HG03565 (cell line): ENCODE measurements around the gene B9D2.
A peak's percentile ranks its signal among the peaks of the same experiment; 100 is the strongest.

Source experiments
- ATAC-seq: cut with Tn5 transposase; IDR thresholded peaks from one replicate; pipeline ENCODE4 v1.9.1; 2021; ENCODE audit warnings: mild to moderate bottlenecking, moderate library complexity; ENCODE audit not compliant: unreplicated experiment

B9D2 gene

DNA sequence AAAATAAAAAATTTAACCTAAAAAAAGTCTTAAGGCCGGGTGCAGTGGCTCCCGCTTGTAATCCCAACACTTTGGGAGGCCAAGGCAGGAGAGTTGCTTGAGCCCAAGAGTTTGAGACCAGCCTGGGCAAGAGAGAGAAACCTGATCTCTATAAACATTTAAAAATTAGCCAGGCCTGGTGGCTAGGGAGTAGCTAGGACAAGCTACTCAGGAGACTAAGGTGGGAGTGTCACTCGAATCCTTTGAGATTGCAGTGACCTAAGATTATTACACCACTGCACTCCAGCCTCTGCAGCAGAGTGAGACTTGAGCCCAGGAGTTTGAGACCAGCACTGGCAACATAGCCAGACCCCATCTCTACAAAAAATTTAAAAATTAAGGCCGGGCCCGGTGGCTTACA lies 52.9 kb downstream of the B9D2 start:
- no peak for ATAC-seq

DNA sequence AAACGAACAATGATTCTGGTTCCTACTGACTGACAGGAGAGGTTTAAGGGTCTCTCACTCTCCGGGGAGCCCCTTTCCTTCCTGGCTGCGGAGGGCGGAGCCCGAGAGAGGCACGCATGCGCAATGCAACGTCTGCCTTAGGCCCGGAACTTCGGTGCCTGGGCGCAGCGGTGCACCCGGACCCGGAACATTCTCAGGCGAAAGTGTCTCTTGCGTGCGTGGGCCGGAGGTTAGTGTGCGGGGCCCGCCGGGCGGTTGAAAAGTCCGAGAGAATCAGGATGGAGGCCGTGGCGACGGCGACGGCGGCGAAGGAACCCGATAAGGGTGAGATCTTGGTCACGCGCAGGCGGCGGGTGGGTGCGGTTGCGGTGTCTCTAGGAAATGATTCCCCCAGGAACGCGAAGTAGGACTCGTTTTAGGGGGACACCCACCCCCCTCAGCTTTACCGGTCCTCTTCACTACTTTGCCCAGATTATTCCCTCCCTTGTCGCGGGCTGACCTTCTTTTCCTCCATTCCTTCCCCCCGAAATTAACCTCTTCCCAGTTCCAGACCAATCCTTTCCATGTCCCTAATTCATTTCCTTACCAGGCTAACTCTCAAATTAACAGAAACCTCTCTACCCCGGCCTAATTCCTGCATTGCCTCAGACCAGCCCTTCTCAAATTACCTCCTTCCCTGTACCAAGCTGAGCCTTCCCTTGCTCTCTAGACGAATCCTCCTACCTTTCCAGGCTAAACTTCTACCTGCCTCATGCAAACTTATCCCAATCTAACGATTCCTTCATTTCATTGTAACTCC lies 53.7 kb downstream of the B9D2 start, which contains the start of gene CCDC97:
CCDC97 (plus strand) TSS at position 140 of the 799 bp plus-strand sequence; CDS start at position 279, 139 bp downstream.
- peak; percentile 81 for ATAC-seq

DNA sequence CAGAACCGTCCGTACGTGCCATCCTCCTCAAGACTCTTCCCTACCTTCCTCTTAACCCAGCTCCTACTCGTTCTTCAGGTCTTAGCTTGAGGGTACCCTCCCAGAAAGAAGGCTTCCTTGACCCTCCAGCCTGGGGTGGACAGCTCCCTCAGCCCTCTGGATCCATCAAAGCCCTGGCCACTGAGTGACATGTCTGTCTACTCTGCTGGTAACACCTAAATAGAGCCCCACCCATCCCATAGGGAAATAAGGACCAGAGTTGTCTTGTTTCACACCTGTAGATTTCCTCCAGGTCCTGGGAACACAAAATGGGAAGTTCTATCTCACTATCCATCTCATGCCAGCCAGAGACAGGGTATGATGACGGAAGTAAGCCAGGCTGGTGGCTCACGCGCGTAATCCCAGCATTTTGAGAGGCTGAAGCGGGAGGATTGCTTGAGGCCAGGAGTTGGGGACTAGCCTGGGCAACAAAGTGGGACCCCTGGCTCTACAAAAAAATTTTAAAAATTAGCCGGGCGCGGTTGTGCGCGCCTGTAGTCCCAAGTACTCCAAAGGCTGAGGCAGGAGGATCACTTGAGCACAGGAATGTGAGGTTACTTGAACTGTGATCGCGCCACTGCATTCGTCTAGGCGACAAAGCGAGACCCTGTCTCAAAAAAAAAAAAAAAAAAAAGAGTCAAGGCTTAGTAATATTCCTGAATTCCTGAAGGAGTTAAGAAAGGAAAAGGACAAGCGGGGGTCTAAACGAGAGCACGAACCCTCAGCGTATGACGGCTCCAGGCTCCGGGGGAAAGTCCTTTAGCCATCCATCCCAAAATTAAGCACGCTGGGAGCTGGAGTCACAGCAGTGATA lies 54.5 kb downstream of the B9D2 start:
- no peak for ATAC-seq

DNA sequence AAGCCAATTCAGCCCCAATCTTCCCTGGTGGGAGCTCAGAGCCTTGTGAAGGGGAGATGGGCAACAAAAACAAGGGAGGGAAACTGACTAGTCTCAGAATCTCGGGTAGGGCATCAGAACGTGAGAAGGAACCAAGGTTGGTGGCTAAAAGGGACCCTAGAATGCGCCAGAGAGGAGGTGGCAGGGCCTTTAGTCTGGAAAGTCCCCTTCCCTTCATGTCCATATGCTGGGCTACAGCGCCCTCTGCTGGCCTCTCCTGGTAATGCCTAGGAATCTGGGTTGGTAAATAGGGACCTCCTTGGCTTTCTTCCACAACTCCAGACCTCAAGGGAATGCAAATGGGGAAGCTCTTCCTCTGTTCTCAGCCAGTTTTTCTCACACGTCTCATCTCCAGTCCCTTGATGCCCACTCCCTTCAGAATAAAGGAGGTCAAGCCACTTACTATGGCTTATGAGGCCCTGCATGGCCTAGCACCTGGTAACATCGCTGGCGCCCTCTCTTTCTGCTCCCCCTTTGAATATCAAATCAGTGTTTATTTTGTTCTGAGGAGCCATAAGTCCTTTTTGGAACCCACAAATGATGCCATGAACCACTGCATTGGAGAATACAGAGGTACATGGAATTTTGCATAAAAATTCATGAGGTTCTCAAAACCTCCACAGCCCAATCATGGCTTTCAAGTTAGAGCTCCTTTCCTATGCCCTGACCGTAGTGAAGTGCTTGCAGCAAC lies 55.3 kb downstream of the B9D2 start:
- no peak for ATAC-seq

DNA sequence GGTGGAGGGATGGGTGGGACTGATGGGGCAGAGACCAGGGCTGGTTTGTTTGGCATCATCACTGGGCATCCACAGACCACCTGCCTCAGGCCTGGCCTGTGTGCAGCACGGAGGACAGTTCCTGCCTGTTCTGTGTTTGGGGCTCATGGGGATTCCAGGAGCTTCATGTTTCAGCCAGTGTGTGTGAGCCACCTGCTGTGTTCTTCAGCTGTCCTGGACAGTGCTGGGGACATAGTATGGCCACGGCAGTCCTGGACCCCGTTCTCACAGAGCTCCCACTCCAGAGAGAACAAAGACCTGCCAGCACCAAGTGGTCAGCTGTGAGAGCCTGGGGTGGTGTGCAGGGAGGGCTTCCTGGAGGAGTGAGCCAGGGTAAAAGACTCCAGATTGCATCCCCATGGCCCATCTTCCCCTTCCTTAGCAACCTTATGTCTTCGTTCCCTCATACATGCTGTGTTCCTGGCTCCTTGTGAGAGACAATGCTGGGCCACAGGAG lies 55.9 kb downstream of the B9D2 start:
- ATAC-seq = no peak

DNA sequence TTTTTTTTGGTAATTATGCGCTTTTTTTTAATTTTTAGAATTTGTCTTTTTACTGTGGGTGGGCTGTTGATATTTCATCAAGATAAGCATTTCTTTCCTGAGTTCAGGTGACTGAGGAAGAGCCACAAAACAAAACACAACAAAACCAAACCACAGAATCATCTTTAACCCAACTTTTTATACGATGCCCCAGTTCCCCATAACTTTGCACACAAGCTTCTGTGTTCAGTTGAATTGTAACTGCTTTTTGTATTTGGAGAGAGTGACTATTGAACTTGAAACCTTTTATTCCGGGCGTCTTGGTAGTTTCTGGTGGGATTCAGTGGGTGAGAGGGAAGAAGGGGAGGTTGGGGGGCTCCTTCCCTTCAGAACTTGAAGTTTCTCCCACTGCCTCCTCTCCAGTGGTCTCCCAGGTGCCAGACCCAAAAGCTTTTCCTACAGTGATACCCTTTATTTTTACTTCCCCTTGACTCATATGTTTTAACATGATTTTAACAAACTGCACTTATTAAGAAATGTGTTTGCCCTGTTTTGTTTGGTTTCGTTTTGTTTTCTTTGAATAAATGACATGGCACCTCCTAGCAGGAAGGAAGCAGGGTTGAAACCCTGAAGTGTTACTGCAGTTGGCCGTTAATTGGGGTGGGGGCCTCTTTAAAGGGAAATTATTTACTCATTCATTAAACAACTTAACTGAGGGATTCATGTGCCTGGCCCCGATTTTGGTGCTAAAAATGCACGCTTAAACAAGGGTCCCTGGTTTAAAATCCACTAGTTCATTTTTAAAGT lies 56.7 kb downstream of the B9D2 start:
- no peak for ATAC-seq

DNA sequence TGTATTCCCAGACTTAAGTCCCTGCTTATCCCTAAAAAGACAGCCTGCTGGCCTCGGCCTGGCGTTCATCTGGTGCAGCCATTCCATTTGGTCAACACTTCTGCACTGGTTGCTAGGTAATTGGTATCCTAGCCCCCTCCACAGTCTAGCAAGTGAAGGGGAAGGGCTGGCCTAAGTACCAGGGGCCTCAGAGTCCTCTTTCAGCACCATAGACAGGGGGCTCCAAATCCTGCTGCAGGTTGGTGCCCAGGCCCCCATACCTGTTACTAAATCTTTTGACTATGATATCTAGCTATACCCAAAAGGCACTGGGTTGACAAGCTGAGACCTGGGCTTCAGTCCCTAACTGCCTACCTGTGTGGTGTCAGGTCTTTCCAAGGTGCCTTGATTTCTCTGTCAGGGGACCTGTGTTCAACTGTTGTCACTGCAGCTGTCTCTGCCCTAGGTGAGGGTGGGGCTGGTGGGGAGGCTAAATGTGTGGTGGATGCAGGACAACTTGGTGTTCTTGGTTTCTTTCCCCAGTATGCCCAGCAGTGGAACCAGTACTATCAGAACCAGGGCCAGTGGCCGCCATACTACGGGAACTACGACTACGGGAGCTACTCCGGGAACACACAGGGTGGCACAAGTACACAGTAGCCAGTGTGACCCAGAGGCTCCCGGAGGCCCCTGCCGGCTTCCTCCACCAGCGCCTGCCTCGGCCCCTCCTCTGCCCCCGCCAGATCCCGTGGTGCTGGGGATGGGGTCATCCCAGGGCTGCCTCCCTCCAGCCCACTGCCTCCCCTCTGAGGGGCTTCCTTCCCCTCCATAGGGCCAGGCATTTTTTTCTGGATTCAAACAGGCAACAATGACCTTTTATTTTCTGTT lies 57.8 kb downstream of the B9D2 start:
- no peak for ATAC-seq

DNA sequence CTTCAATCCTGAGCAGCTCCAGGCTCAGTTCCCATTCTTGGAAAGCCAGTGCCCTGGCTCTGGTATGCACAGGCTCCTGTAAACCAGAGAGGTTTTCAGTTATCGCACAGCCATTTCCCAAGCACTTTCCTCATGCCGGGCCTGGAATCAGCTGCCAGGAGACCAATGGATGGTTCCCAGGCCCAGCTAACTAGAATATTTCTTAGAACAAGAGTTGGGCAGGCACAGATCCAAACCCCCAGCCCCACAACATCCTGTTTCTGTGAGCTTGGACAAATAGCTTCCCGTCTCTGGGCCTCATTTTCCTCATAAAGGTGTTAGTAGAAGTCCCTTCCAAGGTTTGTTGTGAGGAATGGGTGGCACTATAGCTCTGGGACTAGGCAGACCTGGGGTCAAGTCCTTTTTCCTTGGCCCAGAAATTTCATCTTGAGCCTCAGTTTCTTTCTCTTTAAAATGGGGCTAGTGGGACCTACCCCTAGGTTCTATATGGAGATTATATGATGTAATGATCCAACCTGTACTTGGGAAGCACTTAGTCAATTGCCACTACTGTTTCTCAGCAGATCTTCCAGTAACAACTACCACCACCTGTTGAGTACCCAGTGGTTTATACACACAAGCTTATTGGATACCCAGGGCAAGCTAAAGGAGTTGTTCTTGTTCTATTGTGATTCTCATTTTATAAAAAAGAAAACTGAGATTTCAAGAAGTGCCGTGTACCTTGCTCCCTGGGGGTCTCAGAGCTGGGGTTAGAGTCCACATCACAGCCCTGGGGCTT lies 59.1 kb downstream of the B9D2 start:
- ATAC-seq = no peak
